ENCODE measurements around the gene UMPS.
"Not testable (repeated sequence)": the region's sequence is repeated elsewhere in the genome, so short reads cannot be mapped to it uniquely, and the experiment has no call there.

Gene UMPS

DNA sequence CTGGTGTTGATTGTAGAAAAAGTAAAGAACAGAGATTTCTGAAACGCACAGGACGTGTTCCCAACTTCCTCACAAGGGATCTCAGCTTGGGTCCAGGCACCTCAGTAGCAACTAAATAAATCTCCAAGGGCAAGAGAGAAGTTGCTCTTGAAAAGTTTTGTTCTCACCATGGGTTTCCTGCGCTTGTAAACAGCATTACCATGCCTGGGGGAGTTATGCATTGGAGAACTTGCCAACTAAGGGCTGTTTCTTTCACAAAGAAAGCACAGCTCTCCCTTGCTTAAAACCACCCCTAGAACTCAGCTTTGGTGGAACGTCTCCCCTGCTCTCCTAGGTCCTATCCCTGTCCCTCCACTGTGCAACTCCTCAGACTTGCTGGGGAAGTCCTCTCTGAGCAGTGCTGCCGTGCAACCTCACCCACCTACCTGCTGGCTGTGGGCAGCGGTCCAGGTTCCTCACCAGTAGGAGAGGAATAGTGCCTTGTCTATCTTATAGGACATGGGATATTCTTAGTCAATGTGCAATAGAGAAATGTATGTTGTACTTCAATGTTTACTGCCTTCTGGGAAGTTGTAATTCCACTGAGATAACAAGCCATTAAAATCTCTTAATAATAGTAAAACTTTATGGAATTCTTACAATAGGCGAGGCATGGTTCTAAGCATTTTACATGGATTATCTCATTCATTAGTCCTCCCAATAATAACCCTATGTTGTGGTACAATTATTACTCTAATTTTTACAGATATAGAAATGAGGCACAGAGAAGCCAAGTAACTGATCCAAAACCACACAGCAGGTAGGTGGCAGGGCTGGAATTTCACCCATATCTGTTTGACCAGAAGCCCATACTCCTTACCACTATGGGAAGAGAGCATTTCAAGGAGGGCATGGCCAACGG lies 51.5 kb downstream of the UMPS start:
- no peak for DNase-seq

DNA sequence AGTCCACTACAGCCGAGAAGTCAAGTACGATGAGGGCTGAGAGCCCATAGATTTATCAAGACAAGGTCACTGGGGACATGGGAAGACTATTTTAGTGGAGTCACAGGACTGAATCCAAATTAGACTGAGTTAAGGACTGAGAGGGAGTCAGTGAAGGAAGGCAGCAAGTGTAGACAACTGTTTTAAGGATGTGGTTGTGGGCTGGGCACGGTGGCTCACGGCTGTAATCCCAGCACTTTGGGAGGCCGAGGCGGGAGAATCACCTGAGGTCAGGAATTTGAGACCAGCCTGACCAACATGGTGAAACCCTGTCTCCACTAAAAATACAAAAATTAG lies 52.1 kb downstream of the UMPS start:
- not testable (repeated sequence) for DNase-seq

DNA sequence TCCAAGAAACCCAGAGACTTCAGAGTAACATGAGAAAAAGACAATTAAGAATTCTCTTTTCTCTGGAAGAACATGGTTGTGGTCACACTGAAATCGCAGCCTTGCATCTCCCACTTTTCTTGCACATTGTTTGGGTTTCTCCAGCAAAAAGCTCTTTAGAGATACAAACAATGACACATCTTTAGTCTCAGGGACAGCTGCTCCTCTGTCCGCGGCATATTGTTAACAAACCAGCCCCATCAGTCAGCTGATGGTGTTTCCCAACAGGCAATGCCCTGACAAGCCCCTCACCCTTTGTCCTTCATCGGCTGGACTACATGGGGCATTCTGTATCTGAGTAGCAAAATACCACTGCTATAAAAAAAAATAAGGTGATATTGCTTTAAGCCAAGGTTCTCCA lies 53.4 kb downstream of the UMPS start:
- DNase-seq = no peak

DNA sequence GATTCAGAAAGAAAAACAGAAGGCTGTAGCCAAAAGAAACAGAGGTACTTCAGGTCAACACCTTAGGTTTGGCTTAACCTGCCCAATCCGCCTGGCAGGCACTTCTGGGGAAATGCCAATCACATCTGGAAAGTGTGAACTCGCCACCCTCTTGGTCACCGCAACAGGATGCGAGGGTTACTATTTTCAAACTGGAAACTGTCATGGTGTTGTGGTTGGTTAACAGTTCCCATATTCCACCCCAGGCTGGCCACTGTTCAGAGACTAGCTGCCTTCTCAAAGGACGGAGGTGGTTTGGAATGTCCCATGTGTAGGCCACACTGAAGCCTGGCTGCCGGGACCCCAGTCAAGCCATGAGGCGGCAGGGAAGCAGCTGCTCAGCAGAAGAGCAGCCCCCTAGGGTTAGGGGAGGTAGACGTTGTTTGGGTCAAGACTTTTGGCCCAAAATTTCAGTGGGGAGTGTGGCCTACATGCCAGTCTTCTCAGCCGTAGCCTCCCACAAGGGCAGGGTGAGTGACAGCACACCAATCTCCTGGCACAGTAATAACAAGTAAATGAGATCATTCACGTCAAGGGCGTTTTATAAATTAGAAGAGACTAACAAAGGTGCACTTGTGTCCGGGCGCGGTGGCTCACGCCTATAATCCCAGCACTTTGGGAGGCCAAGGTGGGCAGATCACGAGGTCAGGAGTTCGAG lies 54.6 kb downstream of the UMPS start:
- no peak for DNase-seq

DNA sequence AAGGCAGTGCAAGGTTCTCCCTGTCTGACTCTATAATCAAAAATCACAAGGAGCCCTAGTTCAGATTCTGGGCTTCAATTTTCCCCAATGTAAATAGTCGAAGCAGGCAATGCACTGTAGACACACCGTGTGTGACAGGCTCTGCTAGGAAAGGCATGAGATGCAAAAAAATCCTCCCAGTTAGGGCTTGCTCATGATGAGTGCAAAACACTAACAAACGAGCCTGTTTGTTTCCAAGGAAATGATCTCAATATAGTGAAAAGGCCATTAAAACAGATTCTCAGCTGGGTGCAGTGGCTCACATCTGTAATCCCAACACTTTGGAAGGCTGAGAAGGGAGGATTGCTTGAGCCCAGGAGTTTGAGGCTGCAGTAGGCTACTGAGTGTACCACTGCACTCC lies 55.7 kb downstream of the UMPS start:
- no peak for DNase-seq

DNA sequence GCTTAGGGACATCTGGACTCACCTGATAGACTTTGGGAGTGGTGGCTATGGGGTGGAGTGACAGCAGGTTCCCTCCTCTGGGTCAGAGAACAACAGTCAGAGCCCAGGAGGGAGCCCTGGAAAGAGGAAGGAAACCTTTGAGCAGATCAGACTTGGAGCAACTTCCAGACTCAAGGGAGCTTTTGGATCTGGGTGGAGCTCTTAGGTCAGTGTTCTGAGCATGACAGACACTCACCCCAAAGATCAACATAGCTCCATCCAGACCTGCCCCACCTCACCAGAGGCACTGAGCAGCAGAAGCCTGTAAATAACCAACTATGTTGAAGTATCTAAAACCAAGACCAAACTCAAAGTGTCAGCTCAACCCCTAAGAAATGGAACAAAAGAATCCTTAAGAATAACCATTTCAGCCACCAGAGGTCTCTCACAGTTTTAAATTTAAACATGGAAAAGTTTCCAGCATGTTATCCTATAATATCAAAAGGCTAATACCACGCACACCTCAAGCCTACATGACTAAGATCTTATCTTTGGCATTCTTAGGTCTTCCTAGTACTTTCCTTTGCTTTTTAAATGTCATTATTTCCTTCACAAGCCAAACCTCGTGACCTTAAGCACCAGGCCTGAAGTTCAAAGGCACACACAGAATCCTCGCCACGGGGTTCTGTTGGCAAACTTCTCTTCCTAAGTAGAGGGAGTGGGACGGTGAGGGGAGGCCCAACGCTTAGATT lies 56.4 kb downstream of the UMPS start:
- no peak for DNase-seq

DNA sequence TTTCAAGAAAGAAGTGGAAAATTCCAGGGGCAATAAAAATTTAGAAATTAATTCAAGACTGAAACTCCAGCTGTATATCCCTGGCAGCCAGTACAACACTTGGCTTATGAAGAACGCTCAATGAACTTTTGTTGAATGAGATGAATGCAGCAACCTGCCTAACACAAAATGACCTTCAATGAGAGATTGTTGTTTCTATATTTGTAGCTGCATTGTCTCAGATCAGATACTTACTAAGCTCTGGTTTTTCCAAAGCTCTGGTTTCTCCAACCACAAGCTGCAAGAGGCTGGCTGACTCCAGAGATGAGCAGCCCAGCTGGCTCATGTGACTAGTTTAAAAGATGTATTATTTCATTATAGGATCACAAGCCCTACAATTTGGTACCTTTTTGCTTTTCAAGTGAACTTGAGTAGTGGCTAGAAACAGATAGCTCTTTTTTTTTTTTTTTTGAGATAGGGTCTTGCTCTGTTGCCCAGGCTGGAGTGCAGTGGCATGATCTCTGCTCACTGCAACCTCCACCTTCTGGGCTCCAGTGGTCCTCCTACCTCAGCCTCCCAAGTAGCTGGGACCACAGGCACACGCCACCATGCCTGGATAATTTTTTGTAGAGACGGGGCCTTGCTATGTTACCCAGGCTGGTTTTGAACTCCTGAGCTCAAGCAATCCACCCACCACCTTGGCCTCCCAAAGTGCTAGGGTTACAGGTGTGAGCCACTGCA lies 57.4 kb downstream of the UMPS start:
- DNase-seq = no peak

DNA sequence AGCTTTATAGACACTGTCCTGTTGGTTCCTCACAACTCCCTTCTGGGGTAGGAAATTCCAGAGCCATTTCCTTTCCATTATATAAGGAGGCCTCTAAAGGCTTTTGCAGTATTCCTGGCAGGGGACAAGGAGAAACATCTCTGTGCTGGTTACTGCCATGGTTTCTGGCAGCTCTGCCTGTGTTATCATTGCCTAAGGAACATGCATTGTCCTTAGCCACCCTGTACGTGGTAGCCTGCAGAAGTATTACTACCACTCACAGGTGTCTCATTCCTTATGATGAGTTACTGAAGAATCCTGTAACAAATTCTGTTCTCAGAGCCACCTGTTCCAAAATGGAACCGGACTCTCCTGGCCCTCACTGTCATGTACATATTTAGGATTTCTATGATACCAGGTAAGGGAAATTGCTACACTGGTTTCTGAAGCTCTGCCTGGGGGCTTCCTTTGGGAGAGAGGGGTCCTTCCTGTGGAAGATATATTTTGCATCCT lies 58.0 kb downstream of the UMPS start:
- no peak for DNase-seq

DNA sequence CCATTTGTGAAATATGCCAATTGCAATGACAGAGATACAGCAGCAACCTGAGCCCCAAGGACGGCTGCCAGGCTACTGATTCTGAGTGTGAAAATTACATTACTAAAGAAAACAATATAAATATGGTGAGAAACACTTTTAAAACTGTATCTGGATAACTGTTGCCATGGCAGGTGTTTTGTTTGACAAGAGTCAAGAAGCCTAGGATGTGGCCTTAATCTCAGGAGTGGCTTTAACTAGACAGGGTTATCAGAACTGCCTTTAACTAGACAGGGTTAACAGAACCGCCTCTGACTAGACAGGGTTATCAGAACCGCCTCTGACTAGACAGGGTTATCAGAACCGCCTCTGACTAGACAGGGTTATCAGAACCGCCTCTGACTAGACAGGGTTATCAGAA lies 58.9 kb downstream of the UMPS start:
- not testable (repeated sequence) for DNase-seq

DNA sequence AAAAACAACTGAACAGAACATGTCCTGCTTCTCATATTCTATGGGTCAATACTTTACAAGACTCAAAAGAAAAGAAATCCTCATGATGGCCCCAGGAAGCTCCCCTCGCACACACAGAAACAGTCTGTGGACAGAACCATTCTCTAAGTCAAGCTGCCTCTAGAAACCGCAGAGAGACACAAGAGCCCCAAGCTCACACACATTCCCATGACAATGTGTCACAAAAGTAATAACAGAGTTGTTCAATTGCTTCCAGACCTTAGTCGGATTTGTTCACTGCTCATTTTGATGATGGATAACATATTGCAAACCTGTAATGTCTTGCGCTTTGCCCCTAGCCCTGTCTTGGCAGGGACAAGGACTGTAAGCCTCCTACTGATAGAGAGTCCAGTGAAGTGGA lies 60.9 kb downstream of the UMPS start:
- DNase-seq = no peak

DNA sequence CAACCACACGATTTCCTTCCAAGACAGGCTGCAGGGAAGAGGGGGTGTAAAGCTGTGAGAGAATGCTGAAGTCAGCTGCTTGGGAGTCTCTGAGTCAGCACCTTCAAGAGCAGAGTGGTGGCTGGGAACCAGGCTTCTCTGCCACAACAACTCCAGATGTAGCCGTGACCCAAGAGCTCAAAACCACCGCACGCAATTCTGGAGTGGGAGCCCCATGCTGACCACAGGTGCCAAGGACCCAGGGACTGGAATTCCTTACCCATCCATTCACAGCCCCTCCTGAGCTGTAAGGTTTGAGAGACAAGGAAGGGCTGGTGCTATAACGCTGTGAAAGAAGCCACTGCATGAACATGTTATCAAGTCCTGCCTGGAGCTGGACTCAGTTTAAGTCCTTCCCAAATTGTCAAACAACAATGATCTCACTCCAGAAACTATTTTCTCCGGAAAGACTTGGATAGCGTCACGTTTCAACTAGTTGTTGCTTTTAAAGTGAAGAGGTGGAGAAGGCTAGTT lies 61.4 kb downstream of the UMPS start:
- no peak for DNase-seq

DNA sequence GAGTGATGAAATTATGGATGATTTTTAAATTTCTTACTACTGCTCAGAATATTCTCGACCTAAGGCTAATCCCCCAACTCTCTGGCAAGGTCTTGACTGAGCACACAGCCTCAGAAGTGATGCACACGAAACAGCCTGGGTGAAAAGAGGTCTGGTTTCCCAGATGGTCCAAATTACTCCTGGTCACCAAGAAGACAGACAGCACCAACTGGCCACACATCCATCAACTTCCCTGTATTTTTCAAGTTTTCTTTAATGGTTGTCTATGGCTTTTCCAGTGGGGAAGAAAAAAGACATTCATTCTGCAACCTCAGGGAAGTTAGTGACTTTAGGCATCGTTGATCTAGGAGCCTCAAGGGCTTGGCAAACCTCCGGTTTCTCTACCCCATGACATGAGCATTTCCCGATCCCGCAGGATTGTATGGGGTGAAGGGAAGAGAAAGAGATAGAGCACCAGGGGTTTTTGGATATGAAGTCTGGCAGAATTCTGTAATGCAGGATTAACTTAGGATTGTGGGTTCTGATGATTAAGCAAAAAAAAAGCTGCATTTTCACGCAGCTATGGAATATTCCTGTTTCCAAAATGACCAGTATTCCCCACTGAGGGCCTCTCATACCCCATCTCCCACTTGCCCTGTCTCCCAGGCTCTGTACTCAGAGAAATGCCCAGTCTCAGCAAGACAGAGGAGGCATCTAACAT lies 62.2 kb downstream of the UMPS start:
- no peak for DNase-seq

DNA sequence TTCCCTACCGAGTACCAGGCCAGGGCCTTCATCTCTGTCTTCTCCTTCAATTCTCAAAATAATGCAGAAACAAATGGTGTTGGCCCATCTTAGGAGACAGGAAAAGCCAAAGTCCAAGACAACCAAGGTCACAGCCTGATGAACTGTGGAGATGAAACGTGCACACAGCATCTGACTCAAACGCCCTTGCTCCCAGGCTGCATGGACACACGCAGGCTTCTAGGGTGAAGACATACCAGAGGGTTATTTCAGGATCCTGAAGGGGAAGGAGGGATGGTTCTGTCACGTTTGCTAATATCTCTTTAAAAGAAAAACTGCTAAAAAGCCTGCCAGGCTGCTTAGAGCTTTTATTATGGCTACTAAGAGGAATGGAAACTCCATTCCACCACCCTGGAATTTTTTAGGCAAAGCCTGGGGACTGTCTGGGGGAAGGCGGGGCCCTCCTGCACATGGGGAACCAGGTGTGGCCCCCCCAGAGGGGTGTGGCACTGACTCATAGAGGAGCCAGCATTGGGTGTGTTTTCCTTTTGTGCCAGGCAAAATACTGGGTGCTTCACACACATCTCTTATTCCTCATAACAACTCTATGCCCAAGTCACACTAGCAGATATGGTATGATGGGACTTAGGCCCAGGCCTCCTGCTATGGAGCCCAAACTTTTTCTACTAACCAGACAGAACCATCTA lies 62.9 kb downstream of the UMPS start:
- DNase-seq = no peak

DNA sequence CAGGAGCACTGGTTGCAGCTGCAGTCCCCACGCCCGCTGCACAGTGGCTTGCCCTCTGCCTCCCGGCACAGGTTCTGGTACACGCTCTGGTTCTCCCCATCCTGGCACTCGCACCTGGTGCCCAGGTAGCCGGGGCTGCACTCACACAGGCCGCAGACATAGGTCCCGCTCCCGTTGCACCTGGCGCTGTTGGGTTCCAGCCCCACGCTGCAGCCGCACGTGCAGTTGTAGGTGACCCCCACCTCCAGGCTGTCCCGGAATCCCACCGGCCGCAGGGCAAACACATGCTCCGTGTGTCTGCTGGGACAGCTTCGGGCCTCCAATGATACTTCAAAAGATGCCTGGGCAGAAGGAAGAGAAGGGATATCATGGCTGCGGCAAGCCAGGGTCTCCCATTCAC lies 66.2 kb downstream of the UMPS start:
- DNase-seq = no peak

DNA sequence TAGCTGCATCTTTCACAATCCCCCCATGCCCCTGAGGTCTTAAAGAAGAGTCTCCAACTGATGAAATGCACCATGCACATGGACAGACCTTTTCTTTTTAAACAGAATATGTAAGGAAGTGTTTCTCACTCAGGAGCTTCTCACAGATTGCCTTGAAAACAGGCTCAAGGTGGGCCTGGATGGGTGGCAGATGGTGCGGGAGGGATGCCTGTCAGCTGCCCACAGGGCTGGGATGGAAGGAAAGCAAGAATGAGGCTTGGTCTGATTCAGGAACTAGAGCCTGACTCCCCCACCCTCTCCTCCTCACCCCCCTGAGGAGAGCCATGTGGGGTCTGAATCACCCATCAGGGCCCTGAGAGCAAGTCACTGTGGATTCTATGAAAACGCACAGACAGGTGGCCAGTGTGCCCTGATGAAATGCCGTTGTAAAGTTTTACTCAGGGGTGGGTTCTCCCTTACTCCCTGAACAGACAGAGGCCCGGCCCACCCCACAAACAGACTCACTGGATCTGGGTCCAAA lies 67.2 kb downstream of the UMPS start:
- DNase-seq = no peak
